ENCODE data around the gene ZNF75A.

DNA sequence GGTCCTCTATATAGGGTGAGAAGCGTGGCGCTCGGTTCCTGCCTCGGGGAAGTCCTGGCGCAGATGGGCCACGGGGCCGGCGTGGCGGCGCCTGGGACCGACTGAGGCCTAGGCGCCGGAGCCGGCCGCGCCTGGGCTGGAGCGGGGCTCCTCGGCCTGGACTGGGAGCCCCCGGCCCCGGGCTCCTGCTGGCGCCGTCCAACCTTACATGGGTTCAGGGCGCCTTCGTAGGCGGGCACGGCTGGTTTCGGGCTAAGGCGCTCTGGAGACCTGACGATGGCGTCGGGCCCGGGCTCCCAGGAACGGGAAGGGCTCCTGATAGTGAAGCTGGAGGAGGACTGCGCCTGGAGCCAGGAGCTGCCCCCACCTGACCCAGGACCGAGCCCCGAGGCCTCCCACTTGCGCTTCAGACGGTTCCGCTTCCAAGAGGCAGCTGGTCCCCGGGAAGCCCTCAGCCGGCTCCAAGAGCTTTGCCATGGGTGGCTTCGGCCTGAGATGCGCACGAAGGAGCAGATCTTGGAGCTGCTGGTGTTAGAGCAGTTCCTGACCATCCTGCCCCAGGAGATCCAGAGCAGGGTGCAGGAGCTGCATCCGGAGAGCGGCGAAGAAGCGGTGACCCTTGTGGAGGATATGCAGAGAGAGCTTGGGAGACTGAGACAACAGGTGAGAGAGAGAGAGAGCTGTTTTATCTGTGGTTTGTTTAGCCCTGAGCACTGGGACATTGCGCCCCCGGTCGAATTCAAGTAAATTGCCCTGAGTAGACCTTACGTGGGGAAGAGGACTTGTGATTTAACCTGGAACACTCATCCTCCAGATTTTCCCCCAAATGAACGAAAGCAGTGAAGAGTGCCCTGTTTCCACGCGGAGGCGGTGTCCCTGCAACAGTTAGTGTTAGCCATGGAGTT, 21.5 kb upstream of the ZNF75A start:
- TF ChIP-seq, protein P1, sequence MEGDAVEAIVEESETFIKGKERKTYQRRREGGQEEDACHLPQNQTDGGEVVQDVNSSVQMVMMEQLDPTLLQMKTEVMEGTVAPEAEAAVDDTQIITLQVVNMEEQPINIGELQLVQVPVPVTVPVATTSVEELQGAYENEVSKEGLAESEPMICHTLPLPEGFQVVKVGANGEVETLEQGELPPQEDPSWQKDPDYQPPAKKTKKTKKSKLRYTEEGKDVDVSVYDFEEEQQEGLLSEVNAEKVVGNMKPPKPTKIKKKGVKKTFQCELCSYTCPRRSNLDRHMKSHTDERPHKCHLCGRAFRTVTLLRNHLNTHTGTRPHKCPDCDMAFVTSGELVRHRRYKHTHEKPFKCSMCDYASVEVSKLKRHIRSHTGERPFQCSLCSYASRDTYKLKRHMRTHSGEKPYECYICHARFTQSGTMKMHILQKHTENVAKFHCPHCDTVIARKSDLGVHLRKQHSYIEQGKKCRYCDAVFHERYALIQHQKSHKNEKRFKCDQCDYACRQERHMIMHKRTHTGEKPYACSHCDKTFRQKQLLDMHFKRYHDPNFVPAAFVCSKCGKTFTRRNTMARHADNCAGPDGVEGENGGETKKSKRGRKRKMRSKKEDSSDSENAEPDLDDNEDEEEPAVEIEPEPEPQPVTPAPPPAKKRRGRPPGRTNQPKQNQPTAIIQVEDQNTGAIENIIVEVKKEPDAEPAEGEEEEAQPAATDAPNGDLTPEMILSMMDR (IDR thresholded peaks at IDR 0.05), result no peak
- TF ChIP-seq POLR2A (IDR thresholded peaks at IDR 0.05), result no peak
